Caco-2 (cell line): ENCODE results near the gene GABRA4. TPM values are rescaled to one million over a fixed set of nuclear protein-coding genes. Genes with fewer than 3 reads are reported as not detected.

ENCODE experiments used
- BruUV-seq: library from RNA; stranded (reverse); fragments of 400-500 nt; replicated peaks from 2 replicates; lab custom pipeline; 2021; lab: Mats Ljungman, UMichigan
- CTCF ChIA-PET: fragments of 300-600 bp; sonication (Branson Sonifier 250); formaldehyde crosslinking; loops from one replicate; lab custom pipeline; 2022; ENCODE audit warnings: antibody characterized with exemption; lab: Charles Lee
- POLR2A ChIA-PET: fragments of 300-600 bp; sonication (Branson Sonifier 250); formaldehyde crosslinking; loops from one replicate; lab custom pipeline; 2022; ENCODE audit warnings: antibody characterized with exemption; lab: Charles Lee
- DNase-seq, 2 experiments: peaks; one replicate each; pipeline versions ENCODE4 v3.0.0 to v3.0.0-alpha.2; 2020 to 2022
- H3K27me3 ChIP-seq: replicated peaks from 2 replicates; pipeline ENCODE4 v1.6.0; 2011; ENCODE audit warnings: low read length; ENCODE audit not compliant: control insufficient read depth, insufficient read depth
- H3K36me3 ChIP-seq: 2 replicates; pipeline ENCODE4 v1.5.1; 2011; ENCODE audit warnings: low read length; ENCODE audit not compliant: control insufficient read depth, insufficient read depth
- H3K4me1 ChIP-seq: fragments of 250-450 bp; sonication (Bioruptor Pico); 2 replicates; pipeline ENCODE4 v1.5.1; 2020; ENCODE audit warnings: mild to moderate bottlenecking
- H3K4me3 ChIP-seq: 2 replicates; pipeline ENCODE4 v1.5.1; 2011; ENCODE audit warnings: low read depth, mild to moderate bottlenecking, control low read depth, low read length
- H3K9me3 ChIP-seq: fragments of 250-450 bp; sonication (Bioruptor Pico); 2 replicates; pipeline ENCODE4 v1.5.1; 2020; ENCODE audit warnings: mild to moderate bottlenecking, moderate library complexity
- H3K27ac Mint-ChIP-seq: one replicate; pipeline ENCODE4 v1.8.0; 2022; ENCODE audit warnings: mixed read lengths; ENCODE audit not compliant: unreplicated experiment
- H3K27me3 Mint-ChIP-seq: one replicate; pipeline ENCODE4 v1.8.0; 2022; ENCODE audit warnings: mixed read lengths; ENCODE audit not compliant: insufficient read depth, unreplicated experiment
- H3K36me3 Mint-ChIP-seq: one replicate; pipeline ENCODE4 v1.8.0; 2022; ENCODE audit warnings: mild to moderate bottlenecking, mixed read lengths; ENCODE audit not compliant: insufficient read depth, unreplicated experiment
- H3K4me1 Mint-ChIP-seq: one replicate; pipeline ENCODE4 v1.8.0; 2022; ENCODE audit warnings: low read depth, mixed read lengths; ENCODE audit not compliant: unreplicated experiment
- H3K4me3 Mint-ChIP-seq: one replicate; pipeline ENCODE4 v1.8.0; 2022; ENCODE audit warnings: mild to moderate bottlenecking, moderate library complexity, mixed read lengths; ENCODE audit not compliant: unreplicated experiment
- H3K9me3 Mint-ChIP-seq: one replicate; pipeline ENCODE4 v1.8.0; 2022; ENCODE audit warnings: mixed read lengths; ENCODE audit not compliant: unreplicated experiment
- intact Hi-C: fragments of 100-400 bp; cut with micrococcal nuclease; formaldehyde crosslinking; loops from one replicate; pipeline ENCODE4 v1.10.0; 2022; ENCODE audit not compliant: unreplicated experiment
- total RNA-seq: library from RNA; stranded (reverse); gene quantifications from 2 replicates; pipeline ENCODE4 v1.2.3, GENCODE V29; 2022
- TF ChIP-seq, protein P1 (sequence below), 2 experiments: fragments of 200-600 bp in 1 of 2; IDR thresholded peaks; 1 replicate in 1 of 2; 2 replicates in 1 of 2; pipeline versions ENCODE4 v1.5.1 to v1.8.0; 2011 to 2022; ENCODE audit warnings: antibody characterized with exemption in 1 of 2, control low read depth in 1 of 2, inconsistent platforms in 1 of 2, low read depth in 1 of 2, low read length in 1 of 2, mild to moderate bottlenecking in 1 of 2, moderate library complexity in 1 of 2; ENCODE audit not compliant: insufficient read depth in 1 of 2, severe bottlenecking in 1 of 2, unreplicated experiment in 1 of 2

GABRA4 gene
- total RNA-seq, 1 experiment from 2014 or later: 8.1 TPM

GRCh38 chr4:47012676-47013075 lies 19.3 kb upstream of the GABRA4 start:
- Mint-ChIP-seq H3K4me1 (peaks cover 13% of the 10 kb centered on the region), H3K4me3 (no peak overlapping the region), H3K27me3 (no peaks in the 10 kb centered on the region), H3K9me3 (no peaks in the 10 kb centered on the region), H3K36me3 (peaks cover 4% of the 10 kb centered on the region), H3K27ac (no peak overlapping the region)
- Histone ChIP-seq H3K36me3 (no peaks in the 10 kb centered on the region), H3K4me3 (no peak overlapping the region), H3K9me3 (no peaks in the 10 kb centered on the region), H3K27me3 (no peaks in the 10 kb centered on the region), H3K4me1 (peaks cover 8% of the 10 kb centered on the region; the same call in 1 of the 2 replicates)
- TF ChIP-seq, protein P1, sequence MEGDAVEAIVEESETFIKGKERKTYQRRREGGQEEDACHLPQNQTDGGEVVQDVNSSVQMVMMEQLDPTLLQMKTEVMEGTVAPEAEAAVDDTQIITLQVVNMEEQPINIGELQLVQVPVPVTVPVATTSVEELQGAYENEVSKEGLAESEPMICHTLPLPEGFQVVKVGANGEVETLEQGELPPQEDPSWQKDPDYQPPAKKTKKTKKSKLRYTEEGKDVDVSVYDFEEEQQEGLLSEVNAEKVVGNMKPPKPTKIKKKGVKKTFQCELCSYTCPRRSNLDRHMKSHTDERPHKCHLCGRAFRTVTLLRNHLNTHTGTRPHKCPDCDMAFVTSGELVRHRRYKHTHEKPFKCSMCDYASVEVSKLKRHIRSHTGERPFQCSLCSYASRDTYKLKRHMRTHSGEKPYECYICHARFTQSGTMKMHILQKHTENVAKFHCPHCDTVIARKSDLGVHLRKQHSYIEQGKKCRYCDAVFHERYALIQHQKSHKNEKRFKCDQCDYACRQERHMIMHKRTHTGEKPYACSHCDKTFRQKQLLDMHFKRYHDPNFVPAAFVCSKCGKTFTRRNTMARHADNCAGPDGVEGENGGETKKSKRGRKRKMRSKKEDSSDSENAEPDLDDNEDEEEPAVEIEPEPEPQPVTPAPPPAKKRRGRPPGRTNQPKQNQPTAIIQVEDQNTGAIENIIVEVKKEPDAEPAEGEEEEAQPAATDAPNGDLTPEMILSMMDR (IDR thresholded peaks at IDR 0.05; ENCODE audit: insufficient read depth in 1 of 2, low read depth in 1 of 2, low read length in 1 of 2, severe bottlenecking in 1 of 2, unreplicated experiment in 1 of 2): no peak
- CTCF ChIA-PET: no interaction called here
- no TSS peak for BruUV-seq
- intact Hi-C loops: no loop called here
- DNase-seq: no peak
- POLR2A ChIA-PET: no interaction called here

GRCh38 chr4:47010912-47011446 lies 17.6 kb upstream of the GABRA4 start:
- H3K9me3 Mint-ChIP-seq: no peaks in the 10 kb centered on the region
- no peaks in the 10 kb centered on the region for H3K36me3 ChIP-seq
- H3K27ac Mint-ChIP-seq: no peak overlapping the region
- H3K4me1 Mint-ChIP-seq: peaks cover 18% of the 10 kb centered on the region
- ChIA-PET CTCF (interaction anchor here (0.5 to 1.1 kb wide), 3 partner anchors 184 to 1493 kb away, joined by 3 to 4 read pairs (median 3); no protein-coding TSS in a partner anchor), POLR2A (no interaction called here)
- peaks cover 6% of the 10 kb centered on the region for H3K36me3 Mint-ChIP-seq
- H3K4me3 ChIP-seq: no peak overlapping the region
- TF ChIP-seq, protein P1 (IDR thresholded peaks at IDR 0.05; ENCODE audit: insufficient read depth in 1 of 2, low read depth in 1 of 2, low read length in 1 of 2, severe bottlenecking in 1 of 2, unreplicated experiment in 1 of 2): no peak
- BruUV-seq: no TSS peak
- intact Hi-C loops: no loop called here
- no peaks in the 10 kb centered on the region for H3K27me3 ChIP-seq
- H3K27me3 Mint-ChIP-seq: no peaks in the 10 kb centered on the region
- H3K9me3 ChIP-seq: no peaks in the 10 kb centered on the region
- H3K4me3 Mint-ChIP-seq: no peak overlapping the region
- DNase-seq: peak in 1 of 2 experiments; percentile 22
- peaks cover 8% of the 10 kb centered on the region; the same call in 1 of the 2 replicates for H3K4me1 ChIP-seq

GRCh38 chr4:47010347-47010911 lies 17.0 kb upstream of the GABRA4 start:
- H3K27me3 Mint-ChIP-seq: no peaks in the 10 kb centered on the region
- peaks cover 18% of the 10 kb centered on the region for H3K4me1 Mint-ChIP-seq
- no TSS peak for BruUV-seq
- Histone ChIP-seq H3K4me3 (no peak overlapping the region), H3K27me3 (no peaks in the 10 kb centered on the region), H3K9me3 (no peaks in the 10 kb centered on the region), H3K4me1 (peaks cover 8% of the 10 kb centered on the region; the same call in 1 of the 2 replicates), H3K36me3 (no peaks in the 10 kb centered on the region)
- H3K36me3 Mint-ChIP-seq: peaks cover 6% of the 10 kb centered on the region
- CTCF ChIA-PET: interaction anchor here (0.7 kb wide), 1 partner anchor 183 kb away, joined by 3 read pairs; no protein-coding TSS in a partner anchor
- TF ChIP-seq, protein P1 (IDR thresholded peaks at IDR 0.05; ENCODE audit: insufficient read depth in 1 of 2, low read depth in 1 of 2, low read length in 1 of 2, severe bottlenecking in 1 of 2, unreplicated experiment in 1 of 2): no peak
- POLR2A ChIA-PET: no interaction called here
- no peak overlapping the region for H3K4me3 Mint-ChIP-seq
- no peak for DNase-seq
- intact Hi-C loops: no loop called here
- H3K27ac Mint-ChIP-seq: no peak overlapping the region
- H3K9me3 Mint-ChIP-seq: no peaks in the 10 kb centered on the region
